ENCODE measurements around the gene SPATA13. TPM values are rescaled to one million over a fixed set of nuclear protein-coding genes. Genes with fewer than 3 reads are reported as not detected.

SPATA13 gene
- total and polyA plus RNA-seq, 2 donors (not counting 3 experiments of a cell fraction or from before 2014, with no cell fraction given) = 6.6 to 12.9 TPM

DNA sequence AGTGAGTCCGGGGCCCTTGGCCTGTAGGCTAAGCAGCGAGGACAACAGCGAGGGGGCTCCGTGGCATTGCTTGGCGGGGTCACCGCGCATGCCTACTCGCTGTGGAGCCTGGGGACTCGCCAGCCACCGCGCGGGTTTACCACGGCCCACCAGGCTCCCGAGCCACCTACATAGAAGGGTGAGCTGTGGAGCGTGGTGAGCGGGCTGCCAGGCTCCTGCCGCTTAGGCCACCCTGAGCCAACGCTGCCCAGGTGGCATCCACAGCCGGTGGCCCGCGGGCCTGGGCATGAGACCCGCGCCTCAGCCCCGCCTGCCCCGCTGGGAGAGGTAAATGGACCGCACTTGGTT lies 180.1 kb downstream of the SPATA13 start:
- FAIRE-seq (no peak), DNase-seq (ENCODE audit: low read depth, low spot score) (no peak)
- Histone ChIP-seq H3K9me1 (replicated peaks; ENCODE audit: control insufficient read depth, extremely low read depth, insufficient read depth, low read length) (no peaks in the 10 kb centered on the region), H3K4me3 (replicated peaks in 1 of 3; ENCODE audit: insufficient read depth in 1 of 3, low read depth in 1 of 3, low read length in 3 of 3) (no peak overlapping the region), H3K9ac (replicated peaks; ENCODE audit: extremely low read depth, insufficient read depth, low read length) (no peak overlapping the region), H2AFZ (ENCODE audit: low read depth, low read length) (no peak overlapping the region), H3K27me3 (ENCODE audit: control insufficient read depth in 2 of 2, insufficient read depth in 2 of 2, low read length in 2 of 2) (no peaks in the 10 kb centered on the region), H3K79me2 (ENCODE audit: control insufficient read depth, insufficient read depth, low read length) (no peaks in the 10 kb centered on the region), H3K4me1 (ENCODE audit: control insufficient read depth, extremely low read depth, insufficient read depth, low read length) (no peaks in the 10 kb centered on the region), H3K27ac (ENCODE audit: insufficient read depth, low read depth, low read length) (no peak overlapping the region), H3K4me2 (ENCODE audit: insufficient read depth, low read length) (no peak overlapping the region), H3K36me3 (ENCODE audit: control insufficient read depth in 2 of 2, extremely low read depth in 1 of 2, insufficient read depth in 2 of 2, low read length in 2 of 2) (no peaks in the 10 kb centered on the region), H3K9me3 (replicated peaks; ENCODE audit: control insufficient read depth, insufficient read depth, low read length) (no peaks in the 10 kb centered on the region), H4K20me1 (replicated peaks; ENCODE audit: control insufficient read depth, extremely low read depth, insufficient read depth, low read length) (no peaks in the 10 kb centered on the region)
- intact Hi-C loops (cut with micrococcal nuclease) = no loop called here
- ChIA-PET CTCF (no interaction called here), POLR2A (no interaction called here)
- TF ChIP-seq POLR2A (IDR thresholded peaks at IDR 0.05; ENCODE audit: low read depth, low read length) (no peak), JUN (IDR thresholded peaks at IDR 0.05; ENCODE audit: borderline replicate concordance, insufficient read depth, insufficient read length, low read depth) (no peak), POLR2AphosphoS5 (IDR thresholded peaks at IDR 0.05; ENCODE audit: insufficient read depth, low read depth, low read length) (no peak), FOS (IDR thresholded peaks at IDR 0.05; ENCODE audit: borderline replicate concordance, insufficient read depth, low read length) (no peak), GATA2 (IDR thresholded peaks at IDR 0.05; ENCODE audit: insufficient read depth, insufficient read length, low read depth, low read length) (no peak), MYC (IDR thresholded peaks at IDR 0.05; ENCODE audit: low read depth, low read length) (no peak), EZH2 (IDR thresholded peaks at IDR 0.05; ENCODE audit: borderline replicate concordance, low read depth, low read length, severe bottlenecking) (no peak)
- TF ChIP-seq, protein P1, sequence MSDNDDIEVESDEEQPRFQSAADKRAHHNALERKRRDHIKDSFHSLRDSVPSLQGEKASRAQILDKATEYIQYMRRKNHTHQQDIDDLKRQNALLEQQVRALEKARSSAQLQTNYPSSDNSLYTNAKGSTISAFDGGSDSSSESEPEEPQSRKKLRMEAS (IDR thresholded peaks at IDR 0.05; ENCODE audit: insufficient read depth, insufficient read length) = no peak
- TF ChIP-seq, protein P2, sequence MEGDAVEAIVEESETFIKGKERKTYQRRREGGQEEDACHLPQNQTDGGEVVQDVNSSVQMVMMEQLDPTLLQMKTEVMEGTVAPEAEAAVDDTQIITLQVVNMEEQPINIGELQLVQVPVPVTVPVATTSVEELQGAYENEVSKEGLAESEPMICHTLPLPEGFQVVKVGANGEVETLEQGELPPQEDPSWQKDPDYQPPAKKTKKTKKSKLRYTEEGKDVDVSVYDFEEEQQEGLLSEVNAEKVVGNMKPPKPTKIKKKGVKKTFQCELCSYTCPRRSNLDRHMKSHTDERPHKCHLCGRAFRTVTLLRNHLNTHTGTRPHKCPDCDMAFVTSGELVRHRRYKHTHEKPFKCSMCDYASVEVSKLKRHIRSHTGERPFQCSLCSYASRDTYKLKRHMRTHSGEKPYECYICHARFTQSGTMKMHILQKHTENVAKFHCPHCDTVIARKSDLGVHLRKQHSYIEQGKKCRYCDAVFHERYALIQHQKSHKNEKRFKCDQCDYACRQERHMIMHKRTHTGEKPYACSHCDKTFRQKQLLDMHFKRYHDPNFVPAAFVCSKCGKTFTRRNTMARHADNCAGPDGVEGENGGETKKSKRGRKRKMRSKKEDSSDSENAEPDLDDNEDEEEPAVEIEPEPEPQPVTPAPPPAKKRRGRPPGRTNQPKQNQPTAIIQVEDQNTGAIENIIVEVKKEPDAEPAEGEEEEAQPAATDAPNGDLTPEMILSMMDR (IDR thresholded peaks at IDR 0.05; ENCODE audit: extremely low read depth in 1 of 2, insufficient read depth in 1 of 2, low read depth in 1 of 2, low read length in 2 of 2) = no peak
- dilution Hi-C loops (cut with MboI; ENCODE audit: extremely low pct_ligation_motif_present, low sequenced_read_pairs) = no loop called here
- no TSS peak for BruUV-seq (replicated peaks)

Data from endothelial cell of umbilical vein (primary cell).